Hepatocyte (in vitro differentiated cells): ENCODE results near the gene ATXN1.

ENCODE experiments used
- EZH2phosphoT487 ChIP-seq: fragments of 200-600 bp; sonication (generic); IDR thresholded peaks from one replicate; pipeline ENCODE4 v1.6.1; 2018; ENCODE audit warnings: antibody characterized with exemption, mild to moderate bottlenecking, low read depth, moderate library complexity; ENCODE audit not compliant: unreplicated experiment, severe bottlenecking
- TF ChIP-seq, protein P1 (sequence below): fragments of 200-600 bp; sonication (generic); IDR thresholded peaks from 2 replicates; pipeline ENCODE4 v1.5.1; 2016; ENCODE audit warnings: antibody characterized with exemption, mild to moderate bottlenecking; ENCODE audit not compliant: poor library complexity

DNA sequence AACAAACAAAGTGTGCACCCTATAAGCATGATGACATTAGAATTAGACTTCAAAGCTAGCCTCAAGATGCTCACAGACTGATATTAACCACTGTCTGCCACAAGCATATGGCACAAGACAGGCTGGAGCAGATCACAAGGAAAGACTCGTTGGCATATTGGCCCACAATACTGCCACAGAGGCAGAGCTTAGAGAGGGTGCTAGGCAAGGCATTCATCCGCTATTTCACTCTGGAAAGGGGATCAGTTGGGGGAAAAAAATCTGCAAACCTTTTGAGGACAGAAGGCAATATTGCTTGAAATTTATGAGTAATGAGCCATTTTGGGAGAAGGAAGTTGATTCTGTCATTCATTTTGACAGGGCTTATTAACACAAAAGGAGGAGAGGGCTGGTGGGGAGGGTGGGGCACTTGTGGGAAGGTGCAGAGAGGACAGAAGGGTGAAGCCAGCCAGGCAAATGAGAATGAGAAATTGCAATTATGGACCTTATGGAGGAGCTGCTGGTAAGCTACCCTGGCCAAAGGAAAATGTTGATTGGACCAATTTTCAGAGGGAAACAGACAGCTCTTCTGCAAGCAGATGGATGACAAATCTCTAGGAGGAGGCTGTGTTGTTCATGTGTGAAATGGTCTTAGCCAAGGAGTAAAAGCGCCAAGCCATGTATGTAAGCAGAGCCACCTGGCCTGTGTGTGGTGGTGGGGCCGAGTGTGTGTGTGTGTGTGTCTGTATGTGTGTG, 335.2 kb downstream of the ATXN1 start:
- TF ChIP-seq, protein P1, sequence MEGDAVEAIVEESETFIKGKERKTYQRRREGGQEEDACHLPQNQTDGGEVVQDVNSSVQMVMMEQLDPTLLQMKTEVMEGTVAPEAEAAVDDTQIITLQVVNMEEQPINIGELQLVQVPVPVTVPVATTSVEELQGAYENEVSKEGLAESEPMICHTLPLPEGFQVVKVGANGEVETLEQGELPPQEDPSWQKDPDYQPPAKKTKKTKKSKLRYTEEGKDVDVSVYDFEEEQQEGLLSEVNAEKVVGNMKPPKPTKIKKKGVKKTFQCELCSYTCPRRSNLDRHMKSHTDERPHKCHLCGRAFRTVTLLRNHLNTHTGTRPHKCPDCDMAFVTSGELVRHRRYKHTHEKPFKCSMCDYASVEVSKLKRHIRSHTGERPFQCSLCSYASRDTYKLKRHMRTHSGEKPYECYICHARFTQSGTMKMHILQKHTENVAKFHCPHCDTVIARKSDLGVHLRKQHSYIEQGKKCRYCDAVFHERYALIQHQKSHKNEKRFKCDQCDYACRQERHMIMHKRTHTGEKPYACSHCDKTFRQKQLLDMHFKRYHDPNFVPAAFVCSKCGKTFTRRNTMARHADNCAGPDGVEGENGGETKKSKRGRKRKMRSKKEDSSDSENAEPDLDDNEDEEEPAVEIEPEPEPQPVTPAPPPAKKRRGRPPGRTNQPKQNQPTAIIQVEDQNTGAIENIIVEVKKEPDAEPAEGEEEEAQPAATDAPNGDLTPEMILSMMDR, result no peak
- no peak for TF ChIP-seq EZH2phosphoT487
